ENCODE results near the gene TMIGD1.
A peak's percentile ranks its signal among the peaks of the same experiment; 100 is the strongest.
"Not testable (repeated sequence)": the region's sequence is repeated elsewhere in the genome, so short reads cannot be mapped to it uniquely, and the experiment has no call there.

TMIGD1 gene

DNA sequence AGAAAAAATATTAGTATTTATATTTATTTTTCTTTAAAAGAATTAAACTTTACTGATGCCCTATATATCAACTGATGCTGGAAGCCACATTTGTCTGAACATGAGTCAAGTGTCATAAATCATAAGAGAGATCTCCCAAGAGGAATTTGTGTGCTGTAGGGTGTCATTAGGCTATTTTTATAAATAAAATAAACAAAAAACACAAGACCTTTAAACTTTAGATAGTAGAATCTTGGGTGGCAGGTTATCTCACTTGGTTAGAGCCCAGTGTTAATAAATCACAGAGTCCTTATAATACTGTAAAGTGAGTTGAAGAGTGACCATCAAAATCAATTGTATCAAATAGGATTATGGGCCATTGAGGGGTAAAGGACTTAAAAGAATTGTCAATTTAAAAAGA, 23.6 kb upstream of the TMIGD1 start:
- DNase-seq, result no peak

DNA sequence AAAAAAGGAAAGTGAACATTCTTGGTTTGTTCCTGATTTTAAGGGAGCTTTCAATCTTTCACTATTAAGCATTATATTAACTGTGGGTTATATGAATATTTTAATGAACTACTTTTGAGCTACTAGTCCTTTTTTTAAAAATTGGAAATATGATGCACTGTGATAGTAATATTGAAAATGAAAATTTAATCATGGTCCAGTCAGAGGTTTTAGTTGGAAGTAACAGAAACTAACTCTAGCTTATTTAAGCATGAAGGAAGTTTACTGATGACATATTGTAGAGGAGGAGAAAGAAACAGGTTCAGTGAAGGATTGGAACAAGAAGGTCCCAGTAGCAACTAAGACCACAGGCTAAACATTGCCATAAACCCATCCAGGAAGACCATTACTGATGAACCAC, 20.8 kb upstream of the TMIGD1 start:
- DNase-seq, result no peak

DNA sequence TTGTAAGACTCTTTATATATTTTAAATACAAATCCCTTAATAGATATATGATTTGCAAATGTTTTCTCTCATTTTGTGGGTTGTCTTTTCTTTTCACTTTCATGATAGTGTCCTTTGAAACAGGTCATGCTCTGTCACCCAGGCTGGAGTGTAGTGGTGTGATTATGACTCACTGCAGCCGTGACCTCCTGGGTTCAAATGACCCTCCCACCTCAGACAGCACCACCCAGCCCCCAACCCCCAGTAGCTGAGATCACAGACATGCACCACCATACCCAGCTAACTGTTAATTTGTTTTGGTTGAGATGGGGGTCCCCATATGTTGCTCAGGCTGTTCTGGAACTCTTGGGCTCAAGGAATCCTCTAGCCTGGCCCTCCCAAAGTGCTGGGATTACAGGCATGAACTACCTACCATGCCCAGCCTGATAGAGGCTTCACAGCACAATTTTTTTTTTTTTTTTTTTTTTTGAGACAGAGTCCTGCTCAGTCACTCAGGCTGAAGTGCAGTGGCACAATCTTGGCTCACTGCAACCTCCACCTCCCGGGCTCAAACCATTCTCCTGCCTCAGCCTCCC, 18.5 kb upstream of the TMIGD1 start:
- no peak for DNase-seq

DNA sequence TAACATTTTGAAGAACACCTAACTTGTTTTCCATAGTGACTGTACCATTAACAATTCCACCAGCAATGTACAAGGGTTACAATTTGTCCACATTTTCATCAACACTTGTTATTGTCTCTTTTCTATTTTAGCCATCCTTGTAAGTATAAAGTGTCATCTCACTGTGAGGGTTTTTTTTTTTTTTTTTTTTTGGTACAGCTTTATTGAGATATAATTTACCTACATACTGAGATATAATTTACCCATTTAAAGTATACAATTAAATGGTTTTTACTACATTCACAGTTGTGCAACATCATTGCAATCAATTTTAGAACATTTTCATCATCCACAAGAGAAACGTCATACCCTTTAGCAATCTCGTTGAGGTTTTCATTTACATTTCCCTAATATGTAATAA, 17.9 kb upstream of the TMIGD1 start:
- DNase-seq, result no peak

GRCh38 chr17:30351263-30351662, 17.4 kb upstream of the TMIGD1 start:
- DNase-seq, result not testable (repeated sequence)

GRCh38 chr17:30349252-30349651, 15.4 kb upstream of the TMIGD1 start:
- DNase-seq, result no peak

- DNase-seq, result no peak
Measured at GRCh38 chr17:30347488-30347887, 13.6 kb upstream of the TMIGD1 start.

- DNase-seq, result no peak
Measured at GRCh38 chr17:30346221-30346795, 12.5 kb upstream of the TMIGD1 start.

- peak; percentile 44 for DNase-seq
Measured at GRCh38 chr17:30345527-30346075, 11.7 kb upstream of the TMIGD1 start.

- no peak for DNase-seq
Measured at GRCh38 chr17:30345089-30345433, 11.2 kb upstream of the TMIGD1 start.

DNA sequence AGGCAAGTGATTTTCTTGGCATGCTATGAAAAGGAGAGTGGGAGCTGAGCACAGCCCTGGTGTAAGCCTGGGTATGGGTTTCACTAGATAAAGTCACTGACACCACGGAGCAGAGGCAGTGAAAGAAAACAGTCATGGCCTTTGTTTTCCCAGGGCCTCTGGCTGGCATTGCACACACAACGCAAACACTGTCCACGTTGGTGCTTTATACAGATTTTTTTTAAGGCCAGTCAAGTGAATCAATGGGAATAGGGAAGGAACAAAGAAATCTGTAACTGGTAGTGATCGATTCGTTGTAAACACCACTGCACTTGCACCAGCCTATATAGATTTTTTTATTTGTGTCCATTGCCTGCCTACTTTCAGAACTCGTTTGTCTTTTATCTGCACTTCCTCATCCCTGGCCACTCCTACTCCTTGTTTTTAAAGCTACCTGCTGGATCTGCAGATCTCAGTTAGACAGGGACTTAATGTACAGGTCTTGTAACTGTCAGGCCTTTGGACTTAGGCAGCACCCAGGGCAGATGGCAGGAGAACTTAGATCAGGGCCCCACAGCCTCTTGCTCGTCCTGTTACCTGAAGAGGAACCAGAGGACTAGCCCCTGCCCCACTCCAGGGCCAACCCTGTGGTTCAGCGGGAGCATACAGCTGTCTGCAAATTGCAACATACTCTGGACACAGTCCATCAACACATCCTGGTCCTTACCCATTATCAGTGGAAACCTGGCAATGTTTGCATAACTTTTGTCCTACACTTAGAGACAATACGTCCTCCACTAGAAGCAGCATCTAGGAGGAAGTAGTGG, 10.6 kb upstream of the TMIGD1 start:
- peak; percentile 24 for DNase-seq

- DNase-seq, result no peak
Measured at GRCh38 chr17:30343796-30344195, 9.9 kb upstream of the TMIGD1 start.

DNA sequence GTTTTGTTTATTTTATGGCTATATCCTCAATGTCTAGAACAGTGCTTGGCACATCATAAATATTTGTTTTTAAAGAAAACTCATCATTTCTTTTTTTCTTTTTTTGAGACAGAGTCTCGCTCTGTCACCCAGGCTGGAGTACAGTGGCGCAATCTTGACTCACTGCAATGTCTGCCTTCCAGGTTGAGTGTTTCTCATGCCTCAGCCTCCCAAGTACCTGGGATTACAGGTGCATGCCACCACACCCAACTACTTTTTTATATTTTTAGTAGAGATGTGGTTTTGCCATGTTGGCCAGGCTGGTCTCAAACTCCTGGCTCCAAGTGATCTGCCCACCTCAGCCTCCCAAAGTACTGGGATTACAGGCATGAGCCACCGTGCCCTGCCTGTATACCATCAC, 9.4 kb upstream of the TMIGD1 start:
- not testable (repeated sequence) for DNase-seq

DNA sequence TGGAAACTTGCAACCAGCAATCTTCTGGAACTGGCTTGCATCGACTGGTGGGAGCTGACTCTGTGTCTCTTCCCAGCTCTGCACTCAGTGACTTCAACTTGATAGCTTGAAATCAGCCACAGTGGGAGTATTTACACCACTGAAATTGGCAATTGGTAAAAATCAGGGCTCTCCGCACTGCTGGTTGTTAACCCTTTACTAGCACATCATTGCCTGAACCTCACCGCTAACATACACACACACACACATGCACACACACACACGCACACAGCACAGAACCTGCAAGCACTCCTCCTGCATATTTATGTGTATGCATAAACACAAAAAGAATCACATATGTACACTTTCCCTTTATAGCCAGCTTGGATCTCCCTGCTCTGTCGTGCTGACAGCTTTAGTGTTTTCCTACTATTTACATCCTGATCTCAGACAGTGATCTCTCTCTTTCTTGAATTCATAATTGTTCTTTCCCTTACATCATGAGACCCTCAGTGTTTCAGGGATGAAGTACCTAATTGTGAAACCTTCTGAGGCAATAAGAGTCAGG, 7.9 kb upstream of the TMIGD1 start:
- no peak for DNase-seq

- DNase-seq, result no peak
Measured at GRCh38 chr17:30340801-30341356, 7.0 kb upstream of the TMIGD1 start.

DNA sequence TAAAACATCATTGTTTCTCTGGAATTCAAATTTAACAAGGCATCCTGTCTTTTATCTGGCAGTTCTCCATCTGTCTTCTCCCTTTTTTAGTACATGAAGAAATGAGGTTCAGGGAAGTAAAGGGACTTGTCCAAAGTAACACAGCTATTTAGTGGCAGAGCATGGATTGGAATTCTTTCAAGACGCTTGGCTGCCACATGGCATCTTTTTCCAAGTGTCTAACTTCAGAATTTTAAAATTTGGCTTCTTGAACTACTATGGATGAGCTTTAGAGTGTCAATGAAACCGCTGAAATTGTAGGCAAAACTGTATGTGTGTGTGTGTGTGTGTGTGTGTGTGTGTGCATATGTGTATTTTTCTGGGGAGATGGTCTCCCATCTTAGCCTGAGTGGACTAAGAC, 5.2 kb upstream of the TMIGD1 start:
- no peak for DNase-seq

- no peak for DNase-seq
Measured at GRCh38 chr17:30337393-30337999, 3.6 kb upstream of the TMIGD1 start.

DNA sequence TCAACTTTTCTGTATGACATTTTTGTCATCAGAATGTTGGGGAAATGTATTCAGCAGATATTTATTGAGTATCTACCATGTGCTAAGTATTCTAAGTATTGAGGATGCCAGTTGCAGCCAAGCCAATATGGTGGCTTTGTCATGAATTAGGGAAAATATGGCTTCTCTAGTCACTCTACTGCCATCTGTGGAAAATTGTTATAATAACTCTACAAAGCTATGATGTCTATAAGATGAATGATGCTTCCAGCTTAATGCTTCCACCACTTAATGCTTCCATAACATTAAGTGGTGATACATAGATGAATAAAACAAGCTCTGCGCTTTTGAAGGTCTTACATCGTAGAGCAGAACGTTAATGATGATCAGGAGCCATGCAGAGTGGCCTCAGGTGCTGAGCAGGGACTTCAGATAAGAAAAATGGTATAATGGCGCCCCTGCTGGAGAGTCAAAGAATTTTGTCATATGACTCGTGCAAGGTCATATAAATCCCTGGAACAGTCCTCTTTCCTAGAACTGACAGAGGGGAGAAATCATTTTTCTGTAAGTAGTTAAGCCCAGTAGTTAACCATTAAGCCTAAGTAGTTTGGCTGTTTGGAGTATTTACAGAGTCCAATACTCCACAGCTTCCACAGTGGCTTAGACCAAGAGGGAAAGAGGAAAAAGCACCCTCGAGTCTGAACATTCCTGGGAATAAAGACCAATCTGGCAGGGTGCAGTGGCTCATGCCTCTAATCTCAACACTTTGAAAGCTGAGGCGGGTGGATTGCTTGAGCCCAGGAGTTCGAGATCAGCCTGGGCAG, 2.7 kb upstream of the TMIGD1 start:
- peak; percentile 83 for DNase-seq

DNA sequence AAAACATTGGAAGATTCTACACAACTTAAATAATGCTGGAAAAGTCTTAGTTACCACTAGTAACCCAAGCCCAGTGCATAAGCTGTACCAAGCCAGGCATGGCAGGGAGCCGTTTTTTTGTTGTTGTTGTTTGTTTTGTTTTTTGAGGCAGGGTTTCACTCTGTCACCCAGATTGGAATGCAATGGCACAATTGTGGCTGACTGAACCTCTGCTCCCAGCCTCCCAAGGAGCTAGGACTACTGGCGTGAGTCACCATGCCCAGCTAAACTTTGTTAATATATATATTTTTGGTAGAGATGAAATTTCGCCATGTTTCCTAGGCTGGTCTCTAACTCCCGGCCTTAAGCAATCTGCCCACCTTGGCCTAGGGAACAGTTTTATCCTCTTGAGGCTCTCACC, 564 bp upstream of the TMIGD1 start:
- no peak for DNase-seq

GRCh38 chr17:30332057-30332542, 1.8 kb downstream of the TMIGD1 start:
- no peak for DNase-seq

- no peak for DNase-seq
Measured at GRCh38 chr17:30326809-30327208, 7.0 kb downstream of the TMIGD1 start.

DNA sequence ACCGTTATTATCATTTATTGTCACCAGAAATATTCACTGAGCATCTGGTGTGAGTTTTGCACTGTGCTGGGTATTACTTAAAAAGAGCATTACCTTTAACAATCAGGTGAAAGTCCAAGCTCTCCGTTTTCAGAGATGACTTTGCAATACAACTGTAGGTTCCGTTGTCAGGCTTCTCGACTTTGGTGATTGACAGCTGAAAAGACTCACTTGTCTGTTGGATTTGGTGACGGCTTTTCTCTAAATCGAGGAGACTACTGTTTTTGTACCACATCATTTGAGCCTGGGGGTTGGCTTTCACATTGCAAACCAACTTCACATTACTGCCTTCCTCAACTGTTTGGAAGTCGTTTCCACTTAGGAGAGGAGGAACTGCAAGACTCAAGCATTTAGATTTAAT, 9.1 kb downstream of the TMIGD1 start:
- no peak for DNase-seq

Measured in hematopoietic multipotent progenitor cell treated with erythropoietin and hydrocortisone succinate and interleukin-3 and kit ligand, for 8 days (in vitro differentiated cells).